Mononuclear cell (primary cell): ENCODE measurements around the gene MUC5B. TPM values are rescaled to one million over a fixed set of nuclear protein-coding genes. Genes with fewer than 3 reads are reported as not detected.

Experiments used
- H3K27me3 ChIP-seq: 2 replicates; pipeline ENCODE4 v1.6.0; 2011; ENCODE audit warnings: low read length, control low read depth; ENCODE audit not compliant: insufficient read depth
- H3K4me1 ChIP-seq: 2 replicates; pipeline ENCODE4 v1.5.1; 2011; ENCODE audit warnings: mild to moderate bottlenecking, low read length, control low read depth; ENCODE audit not compliant: insufficient read depth
- H3K4me3 ChIP-seq: 2 replicates; pipeline ENCODE4 v1.5.1; 2011; ENCODE audit warnings: mild to moderate bottlenecking, low read length, moderate library complexity
- H3K9me3 ChIP-seq: 2 replicates; pipeline ENCODE4 v1.5.1; 2011; ENCODE audit warnings: low read depth, mild to moderate bottlenecking, control low read depth, low read length
- total RNA-seq: library from RNA; depleted of rRNA; stranded (reverse); fragments of >200 nt; gene quantifications from one replicate; pipeline ENCODE4 v1.2.3, GENCODE V29; 2012

The MUC5B gene
- total RNA-seq, 1 donor = under 0.01 TPM

DNA sequence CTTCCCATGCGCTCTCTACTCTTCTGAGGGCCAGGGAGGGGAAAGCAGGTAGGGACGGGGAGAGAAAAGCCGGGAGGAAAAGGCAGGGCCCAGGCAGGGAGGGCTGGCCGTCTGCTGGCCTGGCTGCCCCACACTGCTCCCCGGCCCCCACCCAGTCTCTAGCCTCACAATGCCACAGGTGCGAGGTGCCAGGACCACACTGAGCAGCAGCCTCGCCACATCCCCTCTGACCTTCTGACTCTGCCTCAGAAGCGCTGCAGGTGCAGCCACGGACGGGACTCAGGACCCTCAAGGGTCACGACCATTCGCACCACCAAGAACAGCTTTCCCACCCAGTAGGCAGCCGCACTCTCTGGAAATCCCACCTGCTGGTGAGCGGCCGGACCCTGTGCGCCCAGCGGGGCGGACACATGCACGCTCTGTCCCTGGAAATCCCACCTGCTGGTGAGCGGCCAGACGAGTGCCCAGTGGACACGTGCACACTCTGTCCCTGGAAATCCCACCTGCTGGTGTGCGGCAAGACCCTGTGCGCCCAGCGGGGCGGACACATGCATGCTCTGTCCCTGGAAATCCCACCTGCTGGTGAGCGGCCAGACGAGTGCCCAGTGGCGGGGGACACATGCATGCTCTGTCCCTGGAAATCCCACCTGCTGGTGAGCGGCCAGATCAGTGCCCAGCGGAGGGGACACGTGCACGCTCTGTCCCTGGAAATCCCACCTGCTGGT lies 66.5 kb downstream of the MUC5B start:
- Histone ChIP-seq H3K4me1 (no peaks in the 10 kb centered on the region), H3K4me3 (no peak overlapping the region), H3K9me3 (no peaks in the 10 kb centered on the region), H3K27me3 (no peaks in the 10 kb centered on the region)

DNA sequence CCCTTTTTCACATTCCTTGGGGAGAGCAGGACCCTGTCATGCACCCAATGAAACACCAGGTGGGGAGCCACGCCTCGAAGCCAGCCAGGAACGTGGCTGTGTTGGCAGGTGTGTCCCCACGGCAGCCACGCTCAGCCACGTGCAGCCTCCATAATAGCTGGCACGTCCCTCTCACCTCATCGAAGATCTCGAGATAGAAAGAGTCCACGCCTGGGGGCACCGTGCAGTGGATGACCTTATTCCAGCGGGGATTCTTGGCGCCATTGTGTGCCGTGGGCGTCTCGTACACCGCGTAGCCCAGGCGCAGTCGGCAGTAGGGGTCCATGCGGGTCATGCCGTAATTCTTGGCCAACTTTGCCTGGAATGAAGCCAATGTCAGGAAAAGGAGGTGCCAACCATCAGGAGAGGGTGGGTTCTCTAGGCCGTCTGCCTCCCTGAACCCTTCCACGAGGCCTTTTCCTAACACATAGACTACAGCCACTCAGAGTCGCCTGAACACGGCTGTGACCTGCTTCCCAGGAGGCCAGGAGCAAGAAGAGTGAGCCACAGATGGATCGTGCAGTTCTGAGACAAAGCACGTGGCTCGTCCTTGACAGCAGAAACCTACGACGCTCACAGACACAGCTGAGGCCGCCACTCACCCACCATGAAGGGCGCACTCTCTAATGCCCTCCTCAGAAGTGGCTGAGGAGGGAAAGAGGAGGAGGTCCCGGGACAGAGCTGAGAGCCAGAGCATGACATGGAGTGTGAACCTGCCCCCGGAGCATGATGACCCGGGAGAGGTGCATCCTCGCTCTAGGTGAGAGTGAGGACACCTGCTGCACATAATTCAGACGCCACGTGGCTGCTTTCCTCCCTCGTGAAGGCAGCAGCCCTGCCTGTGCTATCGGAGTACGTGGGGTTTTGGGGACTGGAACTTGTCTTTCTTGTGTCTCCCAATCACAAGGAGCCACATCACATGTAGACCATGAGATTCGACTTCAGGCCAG lies 67.5 kb downstream of the MUC5B start:
- no peaks in the 10 kb centered on the region for H3K9me3 ChIP-seq
- H3K4me1 ChIP-seq = no peaks in the 10 kb centered on the region
- H3K27me3 ChIP-seq = no peaks in the 10 kb centered on the region
- H3K4me3 ChIP-seq = no peak overlapping the region

DNA sequence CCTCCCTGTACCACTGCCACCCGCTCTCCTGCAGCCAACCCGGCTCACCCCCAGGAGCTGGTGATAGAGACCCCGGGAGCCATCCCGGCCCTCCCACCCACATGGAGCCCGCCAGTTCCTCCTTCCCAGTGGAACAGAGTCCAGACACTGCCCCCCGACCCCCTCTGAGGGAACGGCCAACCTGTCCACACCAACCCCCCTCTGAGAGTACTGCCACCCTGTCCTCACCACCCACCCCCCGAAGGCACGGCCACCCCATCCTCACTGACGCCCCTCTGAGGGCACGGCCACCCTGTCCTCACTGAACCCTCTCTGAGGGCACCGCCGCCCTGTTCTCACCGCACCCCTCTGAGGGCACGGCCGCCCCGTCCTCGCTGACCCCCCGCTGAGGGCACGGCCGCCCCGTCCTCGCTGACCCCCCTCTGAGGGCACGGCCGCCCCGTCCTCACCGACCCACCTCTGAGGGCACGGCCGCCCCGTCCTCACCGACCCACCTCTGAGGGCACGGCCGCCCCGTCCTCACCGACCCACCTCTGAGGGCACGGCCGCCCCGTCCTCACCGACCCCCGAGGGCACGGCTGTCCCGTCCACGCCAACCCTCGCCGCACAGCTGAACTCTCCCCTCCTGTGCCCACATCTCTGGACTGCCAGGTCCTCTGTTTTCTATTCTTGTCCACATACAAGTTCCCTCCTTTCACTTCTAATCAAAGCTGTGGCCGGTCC lies 68.6 kb downstream of the MUC5B start:
- no peak overlapping the region for H3K4me3 ChIP-seq
- H3K9me3 ChIP-seq = no peaks in the 10 kb centered on the region
- H3K27me3 ChIP-seq = no peaks in the 10 kb centered on the region
- no peaks in the 10 kb centered on the region for H3K4me1 ChIP-seq

GRCh38 chr11:1292018-1292643 lies 69.3 kb downstream of the MUC5B start:
- Histone ChIP-seq H3K4me3 (no peak overlapping the region), H3K27me3 (no peaks in the 10 kb centered on the region), H3K9me3 (no peaks in the 10 kb centered on the region), H3K4me1 (no peaks in the 10 kb centered on the region)

- no peaks in the 10 kb centered on the region for H3K9me3 ChIP-seq
- no peaks in the 10 kb centered on the region for H3K27me3 ChIP-seq
- H3K4me3 ChIP-seq = no peak overlapping the region
- no peaks in the 10 kb centered on the region for H3K4me1 ChIP-seq
These were observed 70.1 kb downstream of the MUC5B start for GRCh38 chr11:1292644-1293618.

DNA sequence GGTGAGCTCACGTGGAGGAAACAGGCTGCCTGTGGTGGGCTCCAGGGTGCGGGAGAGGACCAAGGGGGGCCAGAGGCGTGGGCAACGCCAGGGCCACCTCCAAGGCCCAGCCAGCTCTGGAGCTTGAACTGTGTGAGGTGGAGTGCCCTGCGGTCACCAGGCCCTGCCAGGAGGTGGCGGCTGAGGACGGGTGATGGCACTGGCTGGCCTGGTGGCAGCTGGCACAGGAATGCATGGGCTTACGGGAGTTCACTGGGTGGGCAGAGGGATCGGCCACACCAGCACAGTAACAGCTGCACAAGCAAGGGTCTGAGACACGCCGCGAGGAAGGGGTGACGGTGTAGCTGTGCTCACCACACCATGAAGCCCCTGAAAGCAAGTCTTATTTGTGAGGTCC lies 70.8 kb downstream of the MUC5B start:
- no peaks in the 10 kb centered on the region for H3K9me3 ChIP-seq
- no peaks in the 10 kb centered on the region for H3K27me3 ChIP-seq
- peaks cover 6% of the 10 kb centered on the region for H3K4me1 ChIP-seq
- no peak overlapping the region for H3K4me3 ChIP-seq

DNA sequence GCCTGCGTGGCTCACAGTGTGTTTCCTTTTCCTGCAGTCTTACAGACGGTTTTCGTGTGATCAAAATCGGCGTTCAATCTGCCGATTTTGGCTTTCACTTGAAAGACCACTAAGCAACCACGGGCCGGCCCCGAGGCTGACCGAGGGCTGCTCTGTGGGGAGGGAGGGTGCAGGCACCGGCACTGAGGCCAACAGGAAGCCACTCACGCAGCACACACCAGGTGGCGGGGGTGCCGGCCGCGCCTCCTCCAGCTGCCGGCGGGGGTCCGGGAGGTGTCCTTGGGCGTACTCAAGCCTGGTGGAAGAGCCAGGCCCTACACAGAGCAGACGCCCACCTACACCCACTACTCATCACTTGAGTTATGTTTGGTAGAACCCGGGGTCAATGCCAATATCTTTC lies 72.2 kb downstream of the MUC5B start:
- Histone ChIP-seq H3K4me3 (no peak overlapping the region), H3K4me1 (peaks cover 18% of the 10 kb centered on the region), H3K27me3 (no peaks in the 10 kb centered on the region), H3K9me3 (no peaks in the 10 kb centered on the region)

DNA sequence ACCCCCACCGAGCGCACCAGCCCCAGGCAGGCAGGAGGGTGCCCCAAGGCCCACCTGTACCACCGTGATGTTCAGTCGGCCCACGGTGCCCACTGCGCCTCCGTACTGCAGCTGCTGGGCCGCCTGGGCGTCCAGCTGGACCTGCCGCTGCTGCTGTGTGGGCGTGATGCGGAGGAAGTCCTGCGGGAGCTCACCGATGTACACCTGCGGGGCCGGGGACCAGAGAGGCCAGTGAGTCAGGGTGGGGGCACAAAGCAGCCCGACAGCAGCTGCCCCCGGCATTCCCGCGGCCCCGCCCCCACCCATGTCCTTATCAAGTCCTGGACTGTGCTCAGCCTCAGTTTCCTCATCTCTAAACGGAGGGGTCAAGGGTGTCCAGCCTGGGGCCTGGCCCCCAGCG lies 72.7 kb downstream of the MUC5B start:
- H3K9me3 ChIP-seq = no peaks in the 10 kb centered on the region
- no peaks in the 10 kb centered on the region for H3K27me3 ChIP-seq
- H3K4me3 ChIP-seq = no peak overlapping the region
- peaks cover 18% of the 10 kb centered on the region for H3K4me1 ChIP-seq

DNA sequence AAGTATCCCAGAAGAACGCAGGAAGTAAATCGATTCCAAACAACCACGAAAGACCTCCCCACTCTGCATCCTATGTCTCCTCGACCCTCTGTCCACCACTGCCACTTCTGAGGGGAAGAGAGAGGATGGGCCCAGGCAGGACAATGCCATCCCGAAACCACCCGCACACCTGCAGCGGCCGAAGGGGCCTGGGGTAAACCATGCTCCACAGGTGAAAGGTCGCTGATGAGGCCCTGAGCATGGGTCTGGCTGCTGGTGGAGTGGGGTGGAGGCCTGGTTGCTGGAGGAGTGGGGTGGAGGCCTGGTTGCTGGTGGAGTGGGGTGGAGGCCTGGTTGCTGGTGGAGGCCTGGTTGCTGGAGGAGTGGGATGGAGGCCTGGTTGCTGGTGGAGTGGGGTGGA lies 73.4 kb downstream of the MUC5B start:
- no peaks in the 10 kb centered on the region for H3K9me3 ChIP-seq
- peaks cover 18% of the 10 kb centered on the region for H3K4me1 ChIP-seq
- no peak overlapping the region for H3K4me3 ChIP-seq
- no peaks in the 10 kb centered on the region for H3K27me3 ChIP-seq

- Histone ChIP-seq H3K4me3 (no peak overlapping the region), H3K4me1 (peaks cover 18% of the 10 kb centered on the region), H3K27me3 (no peaks in the 10 kb centered on the region), H3K9me3 (no peaks in the 10 kb centered on the region)
These were observed 74.2 kb downstream of the MUC5B start for GRCh38 chr11:1297011-1297575.

DNA sequence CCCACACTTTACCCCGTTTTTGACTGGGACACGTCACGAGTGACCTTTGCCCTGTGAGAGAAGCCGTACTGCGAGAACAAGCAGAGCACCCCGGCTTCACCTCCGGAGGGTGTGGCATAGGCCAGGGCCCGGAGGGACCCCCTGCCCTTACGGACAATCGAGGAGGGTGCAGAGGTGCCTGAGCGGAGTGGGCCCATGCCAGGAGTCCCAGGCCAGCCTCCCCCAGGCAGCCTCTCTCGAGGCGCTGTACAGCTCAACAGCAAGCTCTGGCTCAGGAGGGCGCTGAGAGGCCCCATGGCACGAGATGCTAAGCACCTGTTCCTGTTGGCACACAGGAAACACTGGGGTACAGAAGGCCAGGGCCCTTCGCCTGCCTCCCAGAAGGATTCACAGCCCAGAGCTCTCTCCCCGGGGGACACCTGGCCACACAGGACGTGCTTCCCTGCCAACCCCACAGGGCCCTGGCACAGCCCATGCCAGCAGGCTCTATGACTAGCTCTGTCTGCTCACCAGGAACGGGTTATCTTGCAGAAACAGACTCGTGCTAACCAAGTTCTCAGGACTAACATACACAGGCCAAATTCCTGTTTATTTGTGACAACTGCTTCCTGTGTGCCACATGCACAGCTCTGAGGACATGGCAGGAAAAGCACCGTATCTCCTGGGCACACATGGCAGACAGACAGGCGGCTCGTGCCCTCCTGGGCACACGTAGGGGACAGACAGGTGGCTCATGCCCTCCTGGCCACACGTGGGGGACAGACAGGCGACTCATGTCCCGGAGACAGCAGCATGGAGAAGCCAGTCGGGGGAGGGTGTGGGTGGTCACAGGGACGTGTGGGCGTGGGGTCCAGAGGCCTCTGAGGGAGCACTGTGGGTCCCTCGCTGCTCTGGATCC lies 75.0 kb downstream of the MUC5B start:
- no peaks in the 10 kb centered on the region for H3K27me3 ChIP-seq
- H3K4me1 ChIP-seq = peaks cover 24% of the 10 kb centered on the region
- H3K9me3 ChIP-seq = no peaks in the 10 kb centered on the region
- H3K4me3 ChIP-seq = no peak overlapping the region

GRCh38 chr11:1298695-1299492 lies 76.0 kb downstream of the MUC5B start:
- peaks cover 27% of the 10 kb centered on the region for H3K4me1 ChIP-seq
- no peaks in the 10 kb centered on the region for H3K9me3 ChIP-seq
- no peaks in the 10 kb centered on the region for H3K27me3 ChIP-seq
- H3K4me3 ChIP-seq = no peak overlapping the region
